K562 (cell line): ENCODE results near the gene LOXHD1. TPM values are rescaled to one million over a fixed set of nuclear protein-coding genes. Genes with fewer than 3 reads are reported as not detected.

Experiments
- ATAC-seq: fragments of 200-7000 bp; cut with Tn5 transposase; 3 replicates; pipeline ENCODE4 v1.9.1; 2020; ENCODE audit warnings: moderate library complexity
- BruUV-seq: library from RNA; stranded (reverse); fragments of 400-500 nt; replicated peaks from 2 replicates; lab custom pipeline; 2021; lab: Mats Ljungman, UMichigan
- CTCF ChIA-PET: fragments of 300-600 bp; formaldehyde crosslinking; extraction: SDS; loops from one replicate; lab custom pipeline; 2021; ENCODE audit warnings: low intra/inter-chr PET ratio; lab: Yijun Ruan, JAX
- POLR2A ChIA-PET: fragments of 300-600, 350-650 bp; sonication (Branson Sonifier 250); formaldehyde crosslinking; extraction: SDS; loops from one replicate; lab custom pipeline; 2021; ENCODE audit warnings: antibody characterized with exemption, inconsistent platforms; lab: Yijun Ruan, JAX
- DNase-seq, 4 experiments: peaks; one replicate each; pipeline versions ENCODE4 v3.0.0 to v3.0.0-alpha.2; 2011 to 2018; ENCODE audit warnings: low spot score in 3 of 4, mixed read lengths in 3 of 4; ENCODE audit errors: extremely low read depth in 1 of 4
- FAIRE-seq: peaks from 2 replicates; lab custom pipeline; 2011; peaks lifted over from hg19 to GRCh38; lab: Jason Lieb, UNC
- H2AFZ ChIP-seq: 2 replicates; pipeline ENCODE4 v1.6.0; 2011; ENCODE audit warnings: low read depth, low read length, control low read depth, inconsistent platforms
- H3K27ac ChIP-seq: fragments of 200-600 bp; 3 replicates; pipeline ENCODE4 v1.8.0; 2011; ENCODE audit warnings: low read depth, mild to moderate bottlenecking, control low read depth, inconsistent platforms, low read length, moderate library complexity, mixed read lengths; ENCODE audit errors: extremely low read depth
- H3K27me3 ChIP-seq, 2 experiments: fragments of 300-600 bp in 1 of 2; 2 replicates in 1 of 2; 3 replicates in 1 of 2; pipeline versions ENCODE4 v1.6.0 to v1.8.0; 2011; ENCODE audit warnings: inconsistent platforms in 2 of 2, low read length in 2 of 2, mild to moderate bottlenecking in 1 of 2, mixed read lengths in 1 of 2, moderate library complexity in 1 of 2; ENCODE audit not compliant: control insufficient read depth in 2 of 2, insufficient read depth in 2 of 2
- H3K36me3 ChIP-seq: fragments of 300-600 bp; 3 replicates; pipeline ENCODE4 v1.8.0; 2011; ENCODE audit warnings: mild to moderate bottlenecking, low read length, inconsistent platforms; ENCODE audit not compliant: control insufficient read depth, insufficient read depth
- H3K4me1 ChIP-seq, 2 experiments: fragments of 200-600 bp in 1 of 2; replicated peaks in 1 of 2; 2 replicates in 1 of 2; 3 replicates in 1 of 2; pipeline versions ENCODE4 v1.5.1 to v1.8.0; 2011; ENCODE audit warnings: inconsistent platforms in 2 of 2, low read length in 2 of 2, mild to moderate bottlenecking in 1 of 2, mixed read lengths in 1 of 2, moderate library complexity in 1 of 2; ENCODE audit not compliant: control insufficient read depth in 2 of 2, insufficient read depth in 2 of 2
- H3K4me2 ChIP-seq: 2 replicates; pipeline ENCODE4 v1.6.1; 2011; ENCODE audit warnings: low read length, control low read depth, inconsistent platforms, mixed read lengths; ENCODE audit not compliant: insufficient read depth
- H3K4me3 ChIP-seq: fragments of 200-600 bp; sonication (generic), shearing (Covaris generic); 2 replicates; pipeline ENCODE4 v1.5.1; 2016; ENCODE audit warnings: control low read depth, inconsistent platforms
- H3K79me2 ChIP-seq: fragments of 200-600 bp; 3 replicates; pipeline ENCODE4 v1.8.0; 2011; ENCODE audit warnings: low read length, inconsistent platforms; ENCODE audit not compliant: control insufficient read depth, insufficient read depth
- H3K9ac ChIP-seq, 2 experiments: 2 replicates each; pipeline versions ENCODE4 v1.6.0 to v1.6.1; 2011; ENCODE audit warnings: low read depth in 2 of 2, low read length in 2 of 2, control low read depth in 1 of 2, inconsistent platforms in 1 of 2, mild to moderate bottlenecking in 1 of 2, mixed read lengths in 1 of 2; ENCODE audit not compliant: insufficient read depth in 1 of 2
- H3K9me1 ChIP-seq: one replicate; pipeline ENCODE4 v1.6.0; 2011; ENCODE audit warnings: inconsistent platforms, mild to moderate bottlenecking, low read length, moderate library complexity; ENCODE audit not compliant: control insufficient read depth, insufficient read depth
- H3K9me3 ChIP-seq: replicated peaks from 2 replicates; pipeline ENCODE4 v1.5.1; 2011; ENCODE audit warnings: low read depth, low read length, inconsistent platforms; ENCODE audit not compliant: control insufficient read depth, insufficient read depth
- H4K20me1 ChIP-seq: replicated peaks from 2 replicates; pipeline ENCODE4 v1.6.1; 2011; ENCODE audit warnings: low read length, inconsistent platforms, mixed read lengths; ENCODE audit not compliant: control insufficient read depth, insufficient read depth
- CEBPB ChIP-seq: fragments of 450-650 bp; IDR thresholded peaks from 2 replicates; pipeline ENCODE4 v1.6.1; 2016; ENCODE audit warnings: missing genetic modification characterization, missing compliant biosample characterization
- CHD4 ChIP-seq: fragments of 200-600 bp; sonication (generic); IDR thresholded peaks from 3 replicates; pipeline ENCODE4 v1.6.1; 2012; ENCODE audit warnings: low read depth, mild to moderate bottlenecking, mixed read lengths, low read length, inconsistent platforms; ENCODE audit not compliant: insufficient read depth, insufficient replicate concordance, poor library complexity, severe bottlenecking
- COPS2 ChIP-seq: fragments of 450-650 bp; conservative IDR thresholded peaks from 2 replicates; pipeline ENCODE4 v1.6.1; 2016; ENCODE audit warnings: mild to moderate bottlenecking, moderate library complexity
- EHMT2 ChIP-seq: fragments of 450-650 bp; IDR thresholded peaks from 2 replicates; pipeline ENCODE4 v1.6.1; 2018; ENCODE audit warnings: antibody characterized with exemption
- ESRRB ChIP-seq: fragments of 250-450 bp; sonication (Bioruptor Pico); IDR thresholded peaks from 2 replicates; pipeline ENCODE4 v1.5.0; 2020; ENCODE audit warnings: mild to moderate bottlenecking, moderate library complexity, borderline replicate concordance
- HBP1 ChIP-seq: fragments of 450-650 bp; formaldehyde crosslinking; IDR thresholded peaks from 2 replicates; pipeline ENCODE4 v1.4.0; 2022; ENCODE audit warnings: missing genetic modification characterization
- HNRNPK ChIP-seq: fragments of 200-400 bp; formaldehyde crosslinking; IDR thresholded peaks from one replicate; pipeline ENCODE4 v1.6.1; 2018; ENCODE audit warnings: mild to moderate bottlenecking, low read depth, low read length; ENCODE audit not compliant: poor library complexity, severe bottlenecking
- MAZ ChIP-seq, 2 experiments: fragments of 450-650 bp in 1 of 2; sonication (generic) in 1 of 2; formaldehyde crosslinking; IDR thresholded peaks in 1 of 2; conservative IDR thresholded peaks in 1 of 2; 2 replicates each; pipeline versions ENCODE4 v1.4.0 to v1.5.0; 2020; ENCODE audit warnings: mild to moderate bottlenecking in 1 of 2, missing genetic modification reagents in 1 of 2
- NELFE ChIP-seq: IDR thresholded peaks from 2 replicates; pipeline ENCODE4 v1.6.1; 2011; ENCODE audit warnings: mild to moderate bottlenecking; ENCODE audit not compliant: insufficient read depth, insufficient read length
- NONO ChIP-seq, 2 experiments: fragments of 200-400 bp in 1 of 2; fragments of 450-650 bp in 1 of 2; formaldehyde crosslinking in 1 of 2; IDR thresholded peaks; 2 replicates each; pipeline ENCODE4 v1.6.1; 2017; ENCODE audit warnings: low read depth in 2 of 2, mild to moderate bottlenecking in 2 of 2, moderate library complexity in 2 of 2, low read length in 1 of 2
- PKNOX1 ChIP-seq: fragments of 450-650 bp; IDR thresholded peaks from 2 replicates; pipeline ENCODE4 v1.6.1; 2016
- U2AF1 ChIP-seq: fragments of 200-400 bp; formaldehyde crosslinking; optimal IDR thresholded peaks from 2 replicates; pipeline ENCODE3; 2017; ENCODE audit warnings: mild to moderate bottlenecking, low read depth, low read length, moderate library complexity
- ZNF511 ChIP-seq: sonication (generic); formaldehyde crosslinking; IDR thresholded peaks from 2 replicates; pipeline ENCODE4 v1.8.0; 2022; ENCODE audit warnings: mild to moderate bottlenecking, missing genetic modification reagents
- ZNF668 ChIP-seq: fragments of 250-450 bp; sonication (Bioruptor Pico); IDR thresholded peaks from 2 replicates; pipeline ENCODE4 v1.8.0; 2022; ENCODE audit warnings: mild to moderate bottlenecking, inconsistent platforms
- WGBS: fragments of 100-300 bp; shearing (Covaris generic); methylation state at CpG from one replicate; pipeline ENCODE4 v1.1.6; 2016; ENCODE audit warnings: low coverage, mixed read lengths; ENCODE audit not compliant: insufficient coverage; ENCODE audit errors: missing lambda C conversion rate; 5-methylcytosine and 5-hydroxymethylcytosine counted together
- in situ Hi-C: fragments of 300-500 bp; cut with MboI; formaldehyde crosslinking; loops from 4 replicates; pipeline ENCODE4 v1.15.0; 2018; ENCODE audit warnings: inconsistent platforms, mixed read lengths
- intact Hi-C: fragments of 100-400 bp; cut with micrococcal nuclease; formaldehyde crosslinking; loops from 2 replicates; pipeline ENCODE4 v1.14.2; 2022
- polyA plus RNA-seq, 8 experiments: library from polyadenylated mRNA; depleted of rRNA in 4 of 8; stranded (reverse) in 5 of 8; unstranded in 3 of 8; fragments of >200 nt; fragmentation: Nextera tagmentation in 2 of 8; fragmentation: Illumina TruSeq in 1 of 8; extraction: Ambion mirVana in 2 of 8; extraction: Trizol in 1 of 8; gene quantifications; 2 replicates each; pipeline versions ENCODE4 v1.2.1 to v1.2.3, GENCODE V29; 2011 to 2014; ENCODE audit warnings: inconsistent platforms in 1 of 8, missing spikeins in 1 of 8
- total RNA-seq, 7 experiments: library from RNA; depleted of rRNA in 6 of 7; stranded (reverse); fragments of >200 nt in 6 of 7; fragmentation: Illumina TruSeq in 2 of 7; extraction: Trizol in 2 of 7; gene quantifications; 2 replicates each; pipeline versions ENCODE4 v1.2.1 to v1.2.3, GENCODE V29; 2011 to 2021; ENCODE audit warnings: low replicate concordance in 1 of 7
- TF ChIP-seq, protein P1 (sequence below): IDR thresholded peaks from 2 replicates; pipeline ENCODE4 v1.6.1; 2011; ENCODE audit not compliant: insufficient read length; ENCODE audit errors: extremely low read depth

LOXHD1 gene
- total and polyA plus RNA-seq, 9 of the 15 experiments (the other 6 are each of a cell fraction or from before 2014, with no cell fraction given) = not detected

- TF ChIP-seq CEBPB = no peak
- TF ChIP-seq, all 486 proteins: peak for 0
Measured at GRCh38 chr18:46437061-46437460, 220.0 kb downstream of the LOXHD1 start (continued).

- no peak overlapping the region for H3K4me3 ChIP-seq
- no peak for DNase-seq
- H4K20me1 ChIP-seq = no peaks in the 10 kb centered on the region; the same call in 1 of the 2 replicates
- no peak overlapping the region for H2AFZ ChIP-seq
- CTCF ChIA-PET = no interaction called here
- H3K36me3 ChIP-seq = no peaks in the 10 kb centered on the region
- intact Hi-C loops = no loop called here
- no peaks in the 10 kb centered on the region for H3K27me3 ChIP-seq
- in situ Hi-C loops = no loop called here
- 5% methylated on average over 2 of the region's 2 CpGs for WGBS
- no peak for ATAC-seq
- H3K9me3 ChIP-seq = no peaks in the 10 kb centered on the region
- TF ChIP-seq NONO (IDR thresholded peaks at IDR 0.05; ENCODE audit: low read depth in 2 of 2, low read length in 1 of 2) = no peak
- TF ChIP-seq MAZ (CRISPR knock-in tag; conservative IDR thresholded peaks at IDR 0.05 in 1 of 2, IDR thresholded peaks at IDR 0.05 in 1 of 2) = no peak
- no peak for TF ChIP-seq ZNF668 (CRISPR knock-in tag)
- TF ChIP-seq COPS2 = no peak
- TF ChIP-seq HNRNPK = no peak
- TF ChIP-seq NELFE = no peak
- TF ChIP-seq CHD4 = no peak
- no peak for TF ChIP-seq ZNF511 (CRISPR knock-in tag)
- TF ChIP-seq PKNOX1 = no peak
- TF ChIP-seq, protein P1, sequence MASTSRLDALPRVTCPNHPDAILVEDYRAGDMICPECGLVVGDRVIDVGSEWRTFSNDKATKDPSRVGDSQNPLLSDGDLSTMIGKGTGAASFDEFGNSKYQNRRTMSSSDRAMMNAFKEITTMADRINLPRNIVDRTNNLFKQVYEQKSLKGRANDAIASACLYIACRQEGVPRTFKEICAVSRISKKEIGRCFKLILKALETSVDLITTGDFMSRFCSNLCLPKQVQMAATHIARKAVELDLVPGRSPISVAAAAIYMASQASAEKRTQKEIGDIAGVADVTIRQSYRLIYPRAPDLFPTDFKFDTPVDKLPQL = no peak
- no peak for TF ChIP-seq EHMT2
- no peak for TF ChIP-seq U2AF1
- TF ChIP-seq ESRRB = no peak
- TF ChIP-seq HBP1 (CRISPR knock-in tag) = no peak
- POLR2A ChIA-PET = no interaction called here
- H3K79me2 ChIP-seq = no peaks in the 10 kb centered on the region
- peaks cover 0 to 13% of the 10 kb centered on the region in 2 experiments; a peak in 4 of 5 replicates for H3K4me1 ChIP-seq
- H3K9me1 ChIP-seq = no peaks in the 10 kb centered on the region
- BruUV-seq = no TSS peak
- no peak overlapping the region for H3K27ac ChIP-seq
- no peak overlapping the region for H3K9ac ChIP-seq
- FAIRE-seq = no peak
- no peak overlapping the region for H3K4me2 ChIP-seq
Measured at GRCh38 chr18:46436621-46437020, 220.4 kb downstream of the LOXHD1 start.
